ENCODE measurements around the gene CASQ2. TPM values are rescaled to one million over a fixed set of nuclear protein-coding genes. Genes with fewer than 3 reads are reported as not detected.
"Not testable (repeated sequence)": the region's sequence is repeated elsewhere in the genome, so short reads cannot be mapped to it uniquely, and the experiment has no call there.

Gene CASQ2
- polyA plus RNA-seq, 3 donors = not detected

DNA sequence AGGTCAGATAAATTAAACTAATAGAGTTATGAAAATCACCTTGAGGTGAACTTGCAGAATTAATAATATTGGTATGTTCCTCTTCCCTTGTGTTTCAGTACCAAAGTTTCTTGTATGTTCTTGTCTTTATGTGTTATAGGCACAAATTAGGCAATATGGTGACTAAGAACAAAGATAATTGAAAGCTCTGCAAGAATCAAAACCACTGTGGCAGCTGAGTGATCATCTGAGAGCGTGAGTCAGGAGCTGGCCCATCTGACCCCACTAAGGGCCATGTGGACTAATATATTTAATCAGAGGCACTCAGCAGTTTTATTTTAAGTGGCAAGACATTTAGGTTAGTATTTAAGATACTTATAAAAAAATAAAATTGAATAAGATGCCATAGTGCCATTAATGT lies 12.8 kb upstream of the CASQ2 start:
- Mint-ChIP-seq H3K27me3 (ENCODE audit: low read depth in 3 of 3) (peaks cover 3 to 16% (median 8%) of the 10 kb centered on the region in 3 donors), H3K36me3 (no peaks in the 10 kb centered on the region), H3K27ac (no peak overlapping the region), H3K9me3 (peaks cover 0 to 7% (median 2%) of the 10 kb centered on the region in 7 donors), H3K4me3 (no peak overlapping the region), H3K4me1 (no peaks in the 10 kb centered on the region)
- intact Hi-C loops (cut with micrococcal nuclease) = no loop called here
- DNase-seq = no peak
- no peaks in the 10 kb centered on the region for H3K27me3 ChIP-seq (ENCODE audit: control insufficient read depth in 2 of 2, insufficient read depth in 2 of 2, low read length in 2 of 2)
- H3K79me2 ChIP-seq (ENCODE audit: insufficient read depth, low read length) = no peaks in the 10 kb centered on the region
- TF ChIP-seq, protein P1, sequence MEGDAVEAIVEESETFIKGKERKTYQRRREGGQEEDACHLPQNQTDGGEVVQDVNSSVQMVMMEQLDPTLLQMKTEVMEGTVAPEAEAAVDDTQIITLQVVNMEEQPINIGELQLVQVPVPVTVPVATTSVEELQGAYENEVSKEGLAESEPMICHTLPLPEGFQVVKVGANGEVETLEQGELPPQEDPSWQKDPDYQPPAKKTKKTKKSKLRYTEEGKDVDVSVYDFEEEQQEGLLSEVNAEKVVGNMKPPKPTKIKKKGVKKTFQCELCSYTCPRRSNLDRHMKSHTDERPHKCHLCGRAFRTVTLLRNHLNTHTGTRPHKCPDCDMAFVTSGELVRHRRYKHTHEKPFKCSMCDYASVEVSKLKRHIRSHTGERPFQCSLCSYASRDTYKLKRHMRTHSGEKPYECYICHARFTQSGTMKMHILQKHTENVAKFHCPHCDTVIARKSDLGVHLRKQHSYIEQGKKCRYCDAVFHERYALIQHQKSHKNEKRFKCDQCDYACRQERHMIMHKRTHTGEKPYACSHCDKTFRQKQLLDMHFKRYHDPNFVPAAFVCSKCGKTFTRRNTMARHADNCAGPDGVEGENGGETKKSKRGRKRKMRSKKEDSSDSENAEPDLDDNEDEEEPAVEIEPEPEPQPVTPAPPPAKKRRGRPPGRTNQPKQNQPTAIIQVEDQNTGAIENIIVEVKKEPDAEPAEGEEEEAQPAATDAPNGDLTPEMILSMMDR (IDR thresholded peaks at IDR 0.05) = no peak
- H3K27ac ChIP-seq (ENCODE audit: low read depth in 1 of 2, low read length in 2 of 2) = no peak overlapping the region
- no peak overlapping the region for H3K4me2 ChIP-seq (replicated peaks; ENCODE audit: extremely low read depth, low read length, poor library complexity, severe bottlenecking)
- no peaks in the 10 kb centered on the region for H3K9me3 ChIP-seq (replicated peaks in 1 of 2; ENCODE audit: control insufficient read depth in 1 of 2, insufficient read depth in 1 of 2, low read length in 2 of 2)
- no peak overlapping the region for H3K4me3 ChIP-seq (replicated peaks in 1 of 3; ENCODE audit: low read depth in 2 of 3, low read length in 3 of 3)
- H3K9ac ChIP-seq (ENCODE audit: insufficient read depth, low read length, poor library complexity, severe bottlenecking) = no peak overlapping the region
- H2AFZ ChIP-seq (ENCODE audit: insufficient read depth, low read depth, low read length, poor library complexity, severe bottlenecking) = no peak overlapping the region
- WGBS (ENCODE audit: insufficient coverage) = no CpG with 5 or more reads among the region's 1 CpG
- H3K36me3 ChIP-seq (replicated peaks in 1 of 2; ENCODE audit: control insufficient read depth in 1 of 2, insufficient read depth in 2 of 2, low read length in 2 of 2) = no peaks in the 10 kb centered on the region
- no peaks in the 10 kb centered on the region for H4K20me1 ChIP-seq (ENCODE audit: insufficient read depth, low read length)
- no peaks in the 10 kb centered on the region for H3K4me1 ChIP-seq (ENCODE audit: control insufficient read depth in 1 of 2, insufficient read depth in 2 of 2, low read length in 2 of 2)

DNA sequence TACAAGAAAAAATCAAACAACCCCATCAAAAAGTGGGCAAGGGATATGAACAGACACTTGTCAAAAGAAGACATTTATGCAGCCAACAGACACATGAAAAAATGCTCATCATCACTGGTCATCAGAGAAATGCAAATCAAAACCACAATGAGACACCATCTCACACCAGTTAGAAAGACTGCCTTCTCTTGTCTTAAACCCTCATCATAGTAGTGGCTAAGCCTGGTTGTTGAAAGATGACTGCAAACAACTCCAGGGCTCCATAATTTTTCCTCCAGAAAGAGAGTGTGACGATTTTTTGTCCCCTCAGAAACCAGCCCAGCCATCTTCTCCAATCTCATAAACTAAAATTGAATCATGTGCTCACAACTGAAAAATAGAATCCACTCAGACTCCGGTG lies 12.1 kb upstream of the CASQ2 start:
- DNase-seq; H3K4me1 Mint-ChIP-seq; intact Hi-C loops (cut with micrococcal nuclease); H3K36me3 Mint-ChIP-seq; H3K9ac ChIP-seq (ENCODE audit: insufficient read depth, low read length, poor library complexity, severe bottlenecking); H3K4me1 ChIP-seq (ENCODE audit: control insufficient read depth in 1 of 2, insufficient read depth in 2 of 2, low read length in 2 of 2); H3K4me2 ChIP-seq (replicated peaks; ENCODE audit: extremely low read depth, low read length, poor library complexity, severe bottlenecking); H3K27ac Mint-ChIP-seq; H3K27ac ChIP-seq (ENCODE audit: low read depth in 1 of 2, low read length in 2 of 2); H3K79me2 ChIP-seq (ENCODE audit: insufficient read depth, low read length); H3K9me3 ChIP-seq (replicated peaks in 1 of 2; ENCODE audit: control insufficient read depth in 1 of 2, insufficient read depth in 1 of 2, low read length in 2 of 2); H3K4me3 Mint-ChIP-seq; H4K20me1 ChIP-seq (ENCODE audit: insufficient read depth, low read length); H2AFZ ChIP-seq (ENCODE audit: insufficient read depth, low read depth, low read length, poor library complexity, severe bottlenecking); H3K4me3 ChIP-seq (replicated peaks in 1 of 3; ENCODE audit: low read depth in 2 of 3, low read length in 3 of 3); H3K36me3 ChIP-seq (replicated peaks in 1 of 2; ENCODE audit: control insufficient read depth in 1 of 2, insufficient read depth in 2 of 2, low read length in 2 of 2); H3K9me3 Mint-ChIP-seq; H3K27me3 ChIP-seq (ENCODE audit: control insufficient read depth in 2 of 2, insufficient read depth in 2 of 2, low read length in 2 of 2): not testable (repeated sequence)
- H3K27me3 Mint-ChIP-seq (ENCODE audit: low read depth in 3 of 3) = peaks cover 6 to 16% (median 8%) of the 10 kb centered on the region in 3 donors
- 100% methylated on average over 1 of the region's 2 CpGs for WGBS (ENCODE audit: insufficient coverage)

DNA sequence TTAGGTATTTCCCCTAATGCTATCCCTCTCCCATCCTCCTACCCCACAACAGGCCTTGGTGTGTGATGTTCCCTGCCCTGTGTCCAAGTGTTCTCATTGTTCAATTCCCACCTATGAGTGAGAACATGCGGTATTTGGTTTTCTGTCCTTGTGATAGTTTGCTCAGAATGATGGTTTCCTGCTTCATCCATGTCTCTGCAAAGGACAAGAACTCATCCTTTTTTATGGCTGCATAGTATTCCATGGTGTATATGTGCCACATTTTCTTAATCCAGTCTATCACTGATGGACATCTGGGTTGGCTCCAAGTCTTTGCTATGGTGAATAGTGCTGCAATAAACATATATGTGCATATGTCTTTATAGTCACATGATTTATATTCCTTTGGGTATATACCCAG lies 10.6 kb upstream of the CASQ2 start:
- H3K27ac Mint-ChIP-seq; H3K79me2 ChIP-seq (ENCODE audit: insufficient read depth, low read length); H3K4me1 ChIP-seq (ENCODE audit: control insufficient read depth in 1 of 2, insufficient read depth in 2 of 2, low read length in 2 of 2); H4K20me1 ChIP-seq (ENCODE audit: insufficient read depth, low read length); H3K4me1 Mint-ChIP-seq; H3K9ac ChIP-seq (ENCODE audit: insufficient read depth, low read length, poor library complexity, severe bottlenecking); H2AFZ ChIP-seq (ENCODE audit: insufficient read depth, low read depth, low read length, poor library complexity, severe bottlenecking); intact Hi-C loops (cut with micrococcal nuclease); H3K4me3 Mint-ChIP-seq; H3K36me3 ChIP-seq (replicated peaks in 1 of 2; ENCODE audit: control insufficient read depth in 1 of 2, insufficient read depth in 2 of 2, low read length in 2 of 2); DNase-seq; H3K36me3 Mint-ChIP-seq; H3K9me3 Mint-ChIP-seq; H3K27me3 ChIP-seq (ENCODE audit: control insufficient read depth in 2 of 2, insufficient read depth in 2 of 2, low read length in 2 of 2); H3K4me3 ChIP-seq (replicated peaks in 1 of 3; ENCODE audit: low read depth in 2 of 3, low read length in 3 of 3); H3K27ac ChIP-seq (ENCODE audit: low read depth in 1 of 2, low read length in 2 of 2); H3K9me3 ChIP-seq (replicated peaks in 1 of 2; ENCODE audit: control insufficient read depth in 1 of 2, insufficient read depth in 1 of 2, low read length in 2 of 2); H3K4me2 ChIP-seq (replicated peaks; ENCODE audit: extremely low read depth, low read length, poor library complexity, severe bottlenecking): not testable (repeated sequence)
- H3K27me3 Mint-ChIP-seq (ENCODE audit: low read depth in 3 of 3) = peaks cover 8 to 24% (median 9%) of the 10 kb centered on the region in 3 donors
- WGBS (ENCODE audit: insufficient coverage) = no CpG with 5 or more reads among the region's 1 CpG
